Stimulated activated CD4-positive, alpha-beta T cell treated with anti-CD3 and anti-CD28 coated beads, Interleukin-4, amount 100 ng/mL, for 24 hours (primary cell): ENCODE data around the gene DTNB.
"Not testable (repeated sequence)": the region's sequence is repeated elsewhere in the genome, so short reads cannot be mapped to it uniquely, and the experiment has no call there.

Experiments used
- DNase-seq: peaks from one replicate; pipeline ENCODE4 v3.0.0-alpha.2; 2020

DTNB gene

DNA sequence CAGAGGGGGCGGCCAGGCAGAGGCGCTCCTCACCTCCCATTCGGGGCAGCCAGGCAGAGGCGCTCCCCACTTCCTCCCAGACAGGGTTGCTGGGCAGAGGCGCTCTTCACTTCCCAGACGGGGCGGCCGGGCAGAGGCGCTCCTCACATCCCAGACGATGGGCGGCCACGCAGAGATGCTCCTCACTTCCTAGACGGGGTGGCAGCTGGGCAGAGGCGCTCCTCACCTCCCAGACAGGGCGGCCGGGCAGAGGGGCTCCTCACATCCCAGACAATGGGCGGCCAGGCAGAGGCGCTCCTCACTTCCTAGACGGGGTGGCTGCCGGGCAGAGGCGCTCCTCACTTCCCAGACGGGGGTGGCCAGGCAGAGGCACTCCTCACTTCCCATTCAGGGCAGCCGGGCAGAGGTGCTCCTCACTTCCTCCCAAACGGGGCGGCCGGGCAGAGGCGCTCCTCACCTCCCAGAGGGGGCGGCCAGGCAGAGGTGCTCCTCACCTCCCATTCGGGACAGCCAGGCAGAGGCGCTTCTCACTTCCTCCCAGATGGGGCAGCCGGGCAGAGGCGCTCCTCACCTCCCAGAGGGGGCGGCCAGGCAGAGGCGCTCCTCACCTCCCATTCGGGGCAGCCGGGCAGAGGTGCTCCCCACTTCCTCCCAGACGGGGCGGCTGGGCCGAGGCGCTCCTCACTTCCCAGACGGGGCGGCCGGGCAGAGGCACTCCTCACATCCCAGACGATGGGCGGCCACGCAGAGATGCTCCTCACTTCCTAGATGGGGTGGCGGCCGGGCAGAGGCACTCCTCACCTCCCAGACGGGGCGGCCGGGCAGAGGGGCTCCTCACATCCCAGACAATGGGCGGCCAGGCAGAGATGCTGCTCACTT, 137.7 kb downstream of the DTNB start:
- not testable (repeated sequence) for DNase-seq

DNA sequence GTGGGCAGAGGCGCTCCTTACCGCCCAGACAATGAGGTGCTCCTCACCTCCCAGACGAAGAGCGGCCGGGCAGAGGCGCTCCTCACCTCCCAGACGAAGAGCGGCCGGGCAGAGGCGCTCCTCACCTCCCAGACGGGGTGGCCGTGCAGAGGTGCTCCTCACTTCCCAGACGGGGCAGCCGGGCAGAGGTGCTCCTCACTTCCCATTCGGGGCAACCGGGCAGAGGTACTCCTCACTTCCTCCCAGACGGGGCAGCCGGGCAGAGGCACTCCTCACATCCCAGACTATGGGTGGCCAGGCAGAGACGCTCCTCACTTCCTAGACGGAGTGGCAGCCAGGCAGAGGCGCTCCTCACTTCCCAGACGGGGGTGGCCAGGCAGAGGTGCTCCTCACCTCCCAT, 138.4 kb downstream of the DTNB start:
- not testable (repeated sequence) for DNase-seq

DNA sequence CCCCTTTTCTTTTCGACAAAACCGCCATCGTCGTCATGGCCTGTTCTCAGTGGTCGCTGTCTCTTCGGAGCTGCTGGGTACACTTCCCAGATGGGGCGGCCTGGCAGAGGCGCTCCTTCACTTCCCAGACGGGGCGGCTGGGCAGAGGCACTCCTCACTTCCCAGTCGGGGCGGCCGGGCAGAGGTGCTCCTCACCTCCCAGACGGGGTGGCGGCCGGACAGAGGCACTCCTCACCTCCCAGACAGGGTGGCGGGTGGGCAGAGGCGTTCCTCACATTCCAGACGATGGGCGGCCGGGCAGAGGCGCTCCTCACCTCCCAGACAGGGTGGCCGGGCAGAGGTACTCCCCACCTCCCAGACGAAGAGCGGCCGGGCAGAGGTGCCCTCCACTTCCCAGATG, 138.9 kb downstream of the DTNB start:
- no peak for DNase-seq

DNA sequence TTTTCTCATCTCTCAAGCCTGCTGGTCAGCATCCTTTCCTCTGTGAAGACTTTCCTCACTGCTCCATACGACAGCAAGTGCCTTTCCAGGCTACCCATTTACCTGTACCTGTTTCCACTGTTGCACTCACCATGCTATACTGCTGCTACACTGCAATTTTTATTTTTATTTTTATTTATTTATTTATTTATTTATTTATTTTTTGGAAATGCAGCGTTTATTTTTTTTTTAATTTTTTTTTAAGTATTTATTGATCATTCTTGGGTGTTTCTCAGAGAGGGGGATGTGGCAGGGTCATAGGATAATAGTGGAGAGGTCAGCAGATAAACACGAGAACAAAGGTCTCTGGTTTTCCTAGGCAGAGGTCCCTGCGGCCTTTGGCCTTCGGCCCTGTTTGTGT, 139.6 kb downstream of the DTNB start:
- not testable (repeated sequence) for DNase-seq

DNA sequence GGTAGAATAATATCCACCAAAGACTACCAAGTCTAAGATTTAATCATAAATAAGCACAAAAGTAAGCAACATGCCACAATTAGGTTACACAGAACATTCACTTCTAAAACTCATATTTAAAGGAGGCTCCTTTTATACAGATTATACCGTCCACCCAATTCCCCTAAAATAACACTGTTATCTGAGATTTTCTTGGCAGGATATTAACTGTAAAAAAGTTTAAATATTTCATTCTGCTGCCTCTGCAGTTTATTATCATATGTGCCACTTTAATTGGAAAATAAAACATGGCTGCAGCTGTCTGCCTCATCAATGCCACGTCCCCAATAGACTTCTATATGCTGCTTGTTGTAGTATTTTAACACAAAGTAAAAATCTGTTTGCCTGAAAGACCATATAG, 140.9 kb downstream of the DTNB start:
- no peak for DNase-seq

DNA sequence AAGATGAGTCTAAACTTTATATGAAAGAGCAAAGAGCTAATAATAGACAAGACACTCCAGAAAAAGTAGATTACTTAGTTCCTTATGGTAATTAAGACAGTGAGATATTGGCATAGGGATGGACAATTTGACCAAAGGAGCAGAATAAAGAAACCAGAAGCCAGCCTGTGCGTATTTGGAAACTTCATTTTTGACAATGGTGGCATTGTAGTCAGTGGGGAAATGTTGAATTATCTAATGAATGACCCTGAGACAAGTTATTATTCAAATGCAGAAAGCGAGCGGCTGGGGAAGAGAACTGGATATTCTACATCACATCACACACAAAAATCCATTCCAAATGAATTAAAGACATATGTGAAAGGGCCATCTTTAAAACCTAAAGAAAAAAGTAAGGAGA, 144.3 kb downstream of the DTNB start:
- no peak for DNase-seq

DNA sequence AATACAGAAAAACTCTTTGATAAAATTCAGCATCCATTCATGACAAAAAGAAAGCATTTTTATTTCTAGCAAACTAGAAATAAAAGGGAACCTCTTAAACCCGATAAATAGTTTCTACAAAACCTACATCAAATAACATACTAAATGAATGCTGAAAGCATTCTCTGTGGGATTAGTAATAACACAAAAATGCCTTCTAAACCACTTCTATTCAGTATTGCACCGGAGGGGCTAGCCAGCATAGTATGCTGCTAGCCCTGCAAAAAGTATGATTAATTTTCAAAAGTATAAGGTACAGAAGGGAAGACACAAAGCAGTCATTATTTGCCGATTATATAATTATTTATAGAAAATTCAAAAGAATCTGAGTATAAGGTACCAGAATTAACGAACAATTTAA, 145.2 kb downstream of the DTNB start:
- no peak for DNase-seq

DNA sequence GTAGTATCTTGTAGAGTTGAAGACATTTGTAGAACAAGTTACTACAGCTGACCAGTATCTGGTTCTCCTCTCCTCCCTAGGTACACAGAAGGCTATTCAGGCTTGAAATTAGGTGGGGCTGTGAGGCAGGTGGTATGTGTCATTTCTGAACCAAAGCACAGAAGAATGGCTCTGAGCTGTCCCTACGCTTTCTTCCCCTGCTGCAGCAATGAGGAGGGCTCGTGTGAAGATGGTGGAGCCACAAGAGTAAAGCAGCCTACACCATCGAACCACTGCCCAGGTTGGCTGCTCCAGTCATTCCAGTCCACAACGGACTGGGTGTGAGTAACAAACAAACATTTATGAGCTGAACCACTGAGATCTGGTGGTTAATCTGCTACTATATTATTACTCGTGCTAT, 148.9 kb downstream of the DTNB start:
- DNase-seq: no peak

DNA sequence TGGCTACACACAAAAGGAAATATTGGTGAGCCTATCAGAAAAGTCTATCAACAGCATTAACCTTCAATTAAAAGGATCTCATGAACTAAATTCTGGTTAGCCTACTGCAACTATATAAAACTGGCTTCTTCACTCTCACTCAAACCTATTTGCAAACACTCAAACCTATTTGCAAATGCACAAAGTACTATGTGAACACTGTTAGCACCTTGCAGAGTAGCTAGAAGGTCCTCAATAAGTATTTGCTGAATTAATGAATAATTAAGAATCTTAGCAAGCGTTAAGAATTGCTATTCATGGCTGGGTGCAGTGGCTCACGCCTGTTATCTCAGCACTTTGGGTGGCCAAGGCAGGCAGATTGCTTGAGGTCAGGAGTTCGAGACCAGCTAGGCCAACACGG, 150.3 kb downstream of the DTNB start:
- no peak for DNase-seq

DNA sequence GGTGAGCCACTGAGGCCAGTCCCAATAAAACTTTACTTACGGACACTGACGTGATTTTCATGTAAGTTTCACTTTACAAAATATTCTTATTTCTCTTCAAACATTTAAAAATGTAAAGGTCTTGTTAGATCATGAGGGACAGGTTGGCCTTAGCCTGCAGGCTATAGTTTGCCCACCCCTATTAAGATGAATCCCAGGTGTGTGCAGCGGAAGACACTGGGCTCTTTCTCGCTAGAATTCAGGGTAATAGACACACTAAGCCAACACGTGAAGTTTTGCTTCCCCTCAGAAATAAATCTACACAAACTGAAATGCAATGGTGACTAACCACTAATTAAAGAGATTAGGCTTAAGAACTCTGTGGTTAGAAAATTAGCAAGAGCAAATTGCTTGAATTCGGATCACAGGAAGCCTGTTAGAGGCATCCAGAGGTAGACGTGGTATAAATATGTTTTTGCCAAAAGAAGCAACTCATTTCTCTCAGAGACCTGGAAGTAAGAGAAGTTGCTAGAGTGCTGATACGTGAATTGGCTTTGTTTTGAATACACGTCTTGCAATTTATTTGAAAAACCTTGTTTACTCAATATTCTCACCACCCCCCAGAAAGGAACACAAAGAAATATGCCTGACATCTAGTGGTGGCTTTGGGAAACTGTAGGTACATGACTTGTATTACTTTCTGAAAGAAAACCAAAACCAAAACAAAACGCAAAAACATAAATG, 151.6 kb downstream of the DTNB start:
- peak; percentile 59 for DNase-seq

DNA sequence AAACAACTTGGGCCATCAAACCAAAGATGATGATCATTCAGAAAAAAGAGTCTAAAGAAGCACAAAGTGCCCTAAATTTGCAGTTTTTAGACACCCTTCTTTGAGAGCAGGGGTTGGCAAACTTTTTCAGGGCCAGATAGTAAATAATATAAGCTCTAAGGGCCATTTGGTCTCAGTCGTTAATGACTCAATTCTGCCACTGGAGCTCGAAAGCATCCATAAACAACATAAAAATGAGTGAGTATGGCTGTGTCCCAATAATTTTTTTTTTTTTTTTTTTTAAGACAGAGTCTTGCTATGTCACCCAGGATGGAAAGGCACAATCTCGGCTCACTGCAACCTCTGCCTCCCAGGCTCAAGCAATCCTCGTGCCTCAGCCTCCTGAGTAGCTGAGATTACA, 152.3 kb downstream of the DTNB start:
- no peak for DNase-seq

DNA sequence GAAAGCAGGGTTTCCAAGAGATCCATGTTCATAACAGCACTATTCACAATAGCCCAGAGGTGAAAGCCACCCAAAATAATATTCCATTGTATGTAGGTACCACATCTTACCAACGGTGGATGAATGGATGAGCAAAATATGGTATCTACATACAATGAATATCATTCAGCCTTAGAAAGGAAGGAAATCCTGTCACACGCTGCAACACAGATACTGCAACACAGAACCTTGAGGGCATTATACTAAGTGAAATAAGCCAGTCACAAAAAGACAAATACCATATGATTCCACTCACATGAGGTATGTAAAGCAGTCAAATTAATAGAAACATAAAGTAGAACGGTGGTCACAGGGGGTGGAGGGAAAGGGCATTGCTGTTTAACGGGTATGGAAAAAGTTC, 155.7 kb downstream of the DTNB start:
- no peak for DNase-seq

DNA sequence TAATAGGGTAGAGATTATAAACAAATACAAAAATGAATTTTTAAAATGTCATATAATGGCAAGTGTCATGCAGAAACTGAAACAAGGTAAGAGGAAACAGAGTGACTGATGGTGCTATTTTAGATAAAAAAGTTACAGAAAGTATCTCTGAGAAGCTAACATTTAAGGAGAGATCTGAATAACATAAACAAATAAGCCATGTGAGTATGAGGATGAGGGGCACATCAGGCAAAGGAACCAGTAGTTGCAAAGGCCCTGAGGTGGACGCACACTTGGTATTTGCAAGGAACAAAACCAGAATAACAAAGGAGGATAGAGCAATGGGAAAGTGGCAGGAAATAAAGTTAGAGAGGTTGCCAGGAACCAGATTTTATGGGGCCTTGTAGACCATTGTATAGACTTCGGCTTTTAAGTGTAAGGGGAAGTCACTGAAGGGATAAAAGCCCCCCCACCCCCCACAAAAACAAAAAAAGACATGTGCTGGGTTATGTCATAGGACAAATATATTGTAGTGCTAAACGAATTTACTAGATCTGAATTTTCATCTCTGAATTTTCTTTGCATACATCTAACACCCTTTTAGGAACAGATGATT, 159.2 kb downstream of the DTNB start:
- DNase-seq: no peak

DNA sequence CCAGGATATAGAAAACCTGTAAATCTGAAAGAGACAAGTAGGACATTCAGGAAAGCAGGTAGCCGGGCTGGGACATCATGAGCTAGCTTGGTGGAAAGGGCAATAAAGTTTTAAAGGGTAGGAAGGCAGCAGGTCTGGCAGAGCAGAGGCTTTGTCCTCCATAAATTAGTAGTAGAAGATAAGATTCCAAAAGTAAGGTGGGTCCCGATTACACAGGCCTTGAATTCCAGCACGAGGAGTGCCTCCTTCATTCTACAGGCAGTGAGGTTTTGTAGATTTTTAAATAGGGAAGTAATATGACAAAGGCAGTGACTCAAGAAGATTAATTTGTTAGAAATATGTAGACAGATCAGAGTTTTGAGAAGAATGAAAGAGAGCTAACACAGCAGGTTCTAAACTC, 160.7 kb downstream of the DTNB start:
- no peak for DNase-seq

DNA sequence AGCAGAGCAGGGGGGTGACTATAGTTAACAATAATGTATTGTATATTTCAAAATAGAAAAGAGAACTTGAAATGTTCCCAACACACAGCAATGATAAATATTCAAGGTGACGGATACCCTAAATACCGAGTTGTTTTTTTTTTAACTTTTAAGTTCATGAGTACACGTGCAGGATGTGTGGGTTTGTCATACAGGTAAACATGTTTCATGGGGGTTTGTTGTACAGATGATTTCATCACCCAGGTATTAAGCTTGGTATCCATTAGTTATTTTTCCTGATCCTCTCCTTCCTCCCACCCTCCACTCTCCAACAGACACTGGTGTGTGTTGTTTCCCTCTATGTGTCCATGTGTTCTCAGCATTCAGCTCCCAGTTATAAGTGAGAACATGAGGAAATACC, 167.2 kb downstream of the DTNB start:
- DNase-seq: no peak

DNA sequence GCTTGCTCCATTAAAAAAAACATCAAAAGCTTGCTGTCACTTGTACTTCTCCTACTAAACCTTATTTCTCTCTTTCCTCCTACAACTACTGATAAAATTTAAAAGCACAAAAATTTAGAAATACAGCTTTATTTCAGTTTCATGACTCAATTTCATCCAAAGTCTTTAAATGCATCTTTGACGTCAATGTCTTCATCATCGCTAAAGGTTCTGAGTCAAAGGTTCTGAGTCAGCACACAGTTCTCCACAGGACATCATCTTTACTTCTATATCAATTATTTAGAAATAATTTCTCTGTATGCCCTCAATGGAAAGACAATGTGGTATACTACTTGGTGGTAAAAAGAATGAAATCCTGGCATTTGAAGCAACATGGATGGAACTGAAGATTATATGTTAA, 167.8 kb downstream of the DTNB start:
- DNase-seq: no peak

DNA sequence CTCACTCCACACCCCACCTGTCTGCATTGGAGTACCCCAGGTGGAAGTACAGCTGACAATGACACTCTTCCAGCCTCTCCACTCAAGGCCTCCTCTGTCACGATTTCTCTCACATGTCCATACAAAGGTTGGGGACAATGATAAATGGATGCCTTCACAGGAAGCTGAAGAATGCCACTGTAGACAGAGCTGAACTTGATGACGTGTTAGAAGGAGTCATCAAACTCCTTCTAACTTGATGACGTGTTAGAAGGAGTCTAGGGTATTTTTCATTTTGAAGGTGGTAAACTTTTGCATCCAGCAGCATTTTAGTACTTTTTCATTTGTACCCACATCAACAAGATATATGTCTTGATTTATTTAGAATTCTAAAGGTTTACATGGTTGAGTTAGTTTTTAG, 168.2 kb downstream of the DTNB start:
- DNase-seq: no peak

DNA sequence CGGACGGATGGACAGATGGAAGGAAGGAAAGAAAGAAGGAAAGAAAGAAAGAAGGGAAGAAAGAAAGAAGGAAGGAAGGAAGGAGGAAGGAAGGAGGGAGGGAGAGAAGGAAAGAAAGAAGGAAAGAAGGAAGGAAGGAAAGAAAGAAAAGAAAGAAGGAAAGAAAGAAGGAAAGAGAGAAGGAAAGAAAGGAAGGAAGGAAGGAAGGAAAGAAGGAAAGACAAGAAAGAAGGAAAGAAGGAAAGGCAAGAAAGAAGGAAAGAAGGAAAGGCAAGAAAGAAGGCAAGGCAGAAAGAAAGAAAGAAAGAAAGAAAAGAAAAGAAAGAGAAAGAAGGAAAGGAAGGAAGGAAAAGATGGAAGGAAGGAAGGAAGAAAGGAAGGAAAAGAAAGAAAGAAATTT, 169.1 kb downstream of the DTNB start:
- no peak for DNase-seq

DNA sequence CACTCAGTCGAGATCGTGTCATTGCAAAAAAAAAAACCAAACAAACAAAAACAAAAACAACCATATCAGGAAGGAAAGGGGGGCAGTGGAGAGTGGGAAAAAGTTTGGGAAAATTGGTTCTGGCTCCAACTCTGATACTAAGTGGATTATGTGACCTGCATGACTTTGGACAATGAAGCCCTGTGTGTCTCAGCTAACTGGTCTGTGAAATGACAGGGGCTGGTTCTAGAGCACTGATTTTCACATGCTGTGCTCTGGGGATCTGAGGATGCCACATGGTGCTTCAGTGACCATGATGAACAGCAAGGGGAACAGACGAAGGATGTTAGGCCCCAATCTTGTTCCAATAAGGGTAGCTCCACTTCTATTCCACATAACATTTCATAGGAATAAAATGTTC, 174.2 kb downstream of the DTNB start:
- no peak for DNase-seq

DNA sequence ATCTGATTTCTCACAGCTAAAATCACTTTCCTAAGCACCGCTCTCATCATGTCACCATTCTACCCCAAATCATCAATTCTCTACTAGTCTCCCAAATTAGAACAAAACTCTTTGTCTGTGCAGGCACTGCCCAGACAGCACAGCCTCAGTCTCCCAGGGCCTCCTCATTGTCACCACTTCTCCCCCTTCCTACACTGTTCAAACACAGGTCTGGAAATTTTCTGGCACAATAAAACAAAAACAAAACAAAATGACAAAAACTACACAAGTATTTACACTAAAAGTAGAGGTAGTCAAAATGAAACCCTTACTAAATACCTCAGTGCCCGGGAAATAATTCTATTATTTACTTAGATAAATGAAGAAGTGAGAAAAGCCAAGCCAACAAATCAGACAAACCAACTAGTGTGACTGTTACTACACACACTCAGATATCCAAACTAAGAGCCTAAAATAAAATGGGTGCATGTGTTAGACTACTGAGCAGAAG, 175.4 kb downstream of the DTNB start:
- no peak for DNase-seq

DNA sequence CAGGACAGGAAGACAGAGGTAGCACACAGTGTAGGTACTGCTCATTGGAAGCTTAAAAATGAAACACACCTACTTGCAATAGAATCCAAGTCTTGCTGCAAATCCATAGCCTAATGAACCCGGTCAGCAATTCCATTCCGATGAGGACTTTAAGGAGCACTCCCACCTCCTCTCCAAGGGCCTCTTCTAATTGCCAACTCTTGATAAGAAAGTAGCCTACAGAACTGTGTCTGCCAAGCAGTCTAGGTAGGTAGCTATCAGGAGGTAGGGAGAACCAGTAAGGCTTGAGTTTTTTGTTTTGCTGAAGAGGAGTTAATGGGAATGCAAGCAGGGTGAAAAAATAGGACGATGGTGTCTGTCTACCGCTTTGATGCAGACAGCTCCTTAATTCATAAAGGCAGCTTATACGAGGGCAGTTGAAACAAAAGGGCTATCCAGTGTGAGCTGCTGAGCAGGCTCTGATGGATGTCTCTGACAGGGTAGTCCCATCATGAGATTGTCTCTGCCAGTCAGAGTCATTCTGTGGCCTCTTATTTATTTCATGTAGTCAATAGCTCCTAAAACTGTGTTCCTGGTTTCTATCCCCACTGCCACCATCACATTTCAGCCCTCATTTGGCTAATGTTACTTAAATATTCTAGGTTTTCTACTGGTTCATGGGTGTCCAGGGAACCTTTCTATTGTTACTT, 176.0 kb downstream of the DTNB start:
- no peak for DNase-seq

DNA sequence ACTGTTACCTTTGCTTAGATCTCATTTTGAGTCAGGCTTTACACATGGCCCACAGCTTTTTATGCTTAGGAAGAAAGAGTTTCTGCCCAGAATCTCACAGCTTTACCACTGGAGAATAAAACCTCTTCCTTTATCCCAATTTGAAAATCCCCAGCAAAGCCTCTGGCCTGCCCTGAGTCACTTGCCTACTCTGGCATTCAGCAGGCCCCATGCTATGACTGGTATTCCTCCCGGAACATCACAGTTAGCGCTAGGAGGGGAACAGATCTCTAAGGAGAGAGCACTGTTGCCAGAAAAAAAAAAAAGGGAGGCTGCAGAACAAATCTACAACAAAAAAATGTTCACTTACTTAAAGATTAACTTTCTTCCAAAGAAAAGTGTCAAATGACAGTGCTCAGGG, 178.8 kb downstream of the DTNB start:
- no peak for DNase-seq

DNA sequence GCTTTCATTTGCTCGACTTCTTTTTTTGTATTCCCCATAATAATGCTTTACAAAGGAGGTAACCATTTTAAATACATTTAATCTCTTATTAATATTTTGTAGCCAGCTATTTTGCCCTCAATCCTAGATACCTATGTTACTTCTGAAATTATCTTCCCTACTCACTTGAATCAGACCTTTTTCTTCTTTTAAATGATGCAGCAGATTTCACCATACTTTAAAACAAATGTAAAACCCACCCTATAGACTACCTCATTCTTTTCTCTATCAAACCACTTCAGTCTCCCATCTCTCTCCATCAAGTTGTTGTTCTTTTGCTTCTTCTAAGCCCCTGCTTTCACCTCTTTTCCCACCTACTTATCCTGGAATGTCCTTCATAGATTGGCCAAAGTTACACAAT, 180.2 kb downstream of the DTNB start:
- no peak for DNase-seq
